ENCODE results near the gene MYB. TPM values are rescaled to one million over a fixed set of nuclear protein-coding genes. Genes with fewer than 3 reads are reported as not detected.

Gene MYB
- total RNA-seq, 6 experiments from 2014 or later, result 0.11 to 0.51 (median 0.33) TPM; not detected in 1

- Histone ChIP-seq H3K36me3 (no peaks in the 10 kb centered on the region), H3K4me1 (peaks cover 0 to 9% (median 2%) of the 10 kb centered on the region in 4 donors), H3K27ac (no peak overlapping the region), H3K4me3 (no peak overlapping the region), H3K9me3 (no peaks in the 10 kb centered on the region), H3K27me3 (no peaks in the 10 kb centered on the region)
- ATAC-seq, result peak; percentile 93 to 97 (median 94)
- 38% methylated on average over 6 of the region's 6 CpGs for WGBS (ENCODE audit: insufficient coverage, low coverage, low lambda C conversion rate, missing lambda C conversion rate)
- TF ChIP-seq POLR2A (IDR thresholded peaks at IDR 0.05), result no peak
- TF ChIP-seq, protein P1, sequence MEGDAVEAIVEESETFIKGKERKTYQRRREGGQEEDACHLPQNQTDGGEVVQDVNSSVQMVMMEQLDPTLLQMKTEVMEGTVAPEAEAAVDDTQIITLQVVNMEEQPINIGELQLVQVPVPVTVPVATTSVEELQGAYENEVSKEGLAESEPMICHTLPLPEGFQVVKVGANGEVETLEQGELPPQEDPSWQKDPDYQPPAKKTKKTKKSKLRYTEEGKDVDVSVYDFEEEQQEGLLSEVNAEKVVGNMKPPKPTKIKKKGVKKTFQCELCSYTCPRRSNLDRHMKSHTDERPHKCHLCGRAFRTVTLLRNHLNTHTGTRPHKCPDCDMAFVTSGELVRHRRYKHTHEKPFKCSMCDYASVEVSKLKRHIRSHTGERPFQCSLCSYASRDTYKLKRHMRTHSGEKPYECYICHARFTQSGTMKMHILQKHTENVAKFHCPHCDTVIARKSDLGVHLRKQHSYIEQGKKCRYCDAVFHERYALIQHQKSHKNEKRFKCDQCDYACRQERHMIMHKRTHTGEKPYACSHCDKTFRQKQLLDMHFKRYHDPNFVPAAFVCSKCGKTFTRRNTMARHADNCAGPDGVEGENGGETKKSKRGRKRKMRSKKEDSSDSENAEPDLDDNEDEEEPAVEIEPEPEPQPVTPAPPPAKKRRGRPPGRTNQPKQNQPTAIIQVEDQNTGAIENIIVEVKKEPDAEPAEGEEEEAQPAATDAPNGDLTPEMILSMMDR (IDR thresholded peaks at IDR 0.05), result no peak
- intact Hi-C loops (cut with DNase I), result no loop called here
- peak in 1 of 3 donors; percentile 25 for DNase-seq
These were observed 77.9 kb downstream of the MYB start for GRCh38 chr6:135258970-135259369.

DNA sequence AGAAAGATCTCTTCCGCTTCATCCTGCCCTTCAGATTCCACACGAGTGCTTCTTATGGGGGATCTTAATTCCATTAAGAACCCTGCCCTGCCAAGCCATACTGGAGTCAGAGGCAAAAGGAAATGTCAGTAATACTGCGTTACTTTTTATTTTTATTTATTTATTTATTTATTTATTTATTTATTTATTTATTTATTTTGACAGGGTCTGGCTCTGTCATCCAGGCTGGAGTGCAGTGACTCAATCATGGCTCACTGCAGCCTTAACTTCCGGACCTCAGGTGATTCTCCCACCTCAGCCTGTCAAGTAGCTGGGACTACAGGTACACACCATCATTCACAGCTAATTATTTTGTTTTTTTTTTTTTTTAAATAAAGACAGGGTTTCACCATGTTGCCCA lies 79.5 kb downstream of the MYB start:
- 73% methylated on average over 2 of the region's 4 CpGs for WGBS (ENCODE audit: insufficient coverage, low coverage, low lambda C conversion rate, missing lambda C conversion rate)
- no peak overlapping the region for H3K4me3 ChIP-seq
- peaks cover 0 to 9% (median 2%) of the 10 kb centered on the region in 4 donors for H3K4me1 ChIP-seq
- H3K36me3 ChIP-seq, result no peaks in the 10 kb centered on the region
- no peak overlapping the region for H3K27ac ChIP-seq
- no peaks in the 10 kb centered on the region for H3K27me3 ChIP-seq
- TF ChIP-seq, protein P1 (IDR thresholded peaks at IDR 0.05), result no peak
- TF ChIP-seq POLR2A (IDR thresholded peaks at IDR 0.05), result no peak
- H3K9me3 ChIP-seq, result no peaks in the 10 kb centered on the region
- intact Hi-C loops (cut with DNase I), result no loop called here
- no peak for ATAC-seq
- no peak for DNase-seq

GRCh38 chr6:135261872-135262725 lies 81.0 kb downstream of the MYB start:
- DNase-seq (no peak), ATAC-seq (no peak)
- H3K27ac ChIP-seq, result no peak overlapping the region
- H3K27me3 ChIP-seq, result no peaks in the 10 kb centered on the region
- no peak for TF ChIP-seq POLR2A (IDR thresholded peaks at IDR 0.05)
- TF ChIP-seq, protein P1 (IDR thresholded peaks at IDR 0.05), result no peak
- intact Hi-C loops (cut with DNase I), result no loop called here
- peaks cover 0 to 9% (median 2%) of the 10 kb centered on the region in 4 donors for H3K4me1 ChIP-seq
- H3K9me3 ChIP-seq, result no peaks in the 10 kb centered on the region
- no peak overlapping the region for H3K4me3 ChIP-seq
- no peaks in the 10 kb centered on the region for H3K36me3 ChIP-seq
- 72% methylated on average over 10 of the region's 15 CpGs for WGBS (ENCODE audit: insufficient coverage, low coverage, low lambda C conversion rate, missing lambda C conversion rate)

DNA sequence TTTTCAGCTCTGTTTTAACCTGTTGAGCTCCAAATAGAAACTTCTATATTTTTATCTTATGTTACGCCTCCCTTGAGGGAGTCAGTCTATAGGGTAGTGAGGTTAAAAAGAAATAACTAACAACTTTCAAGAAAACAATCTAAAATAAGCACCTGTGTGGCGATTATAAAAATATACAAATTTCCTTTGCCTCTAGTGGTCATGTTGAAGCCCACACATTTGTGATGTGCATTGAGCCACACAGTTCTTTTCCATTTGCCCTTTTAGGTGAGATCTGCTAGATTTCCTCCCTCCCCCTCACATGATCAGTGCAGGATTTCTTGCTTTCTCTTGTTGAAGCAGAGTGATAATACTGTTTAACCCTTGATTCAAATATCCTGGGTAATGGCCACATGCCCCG lies 84.2 kb downstream of the MYB start:
- Histone ChIP-seq H3K4me3 (no peak overlapping the region), H3K27me3 (no peaks in the 10 kb centered on the region), H3K4me1 (no peaks in the 10 kb centered on the region), H3K36me3 (no peaks in the 10 kb centered on the region), H3K27ac (no peak overlapping the region), H3K9me3 (no peaks in the 10 kb centered on the region)
- WGBS (ENCODE audit: insufficient coverage, low coverage, low lambda C conversion rate, missing lambda C conversion rate), result 97% methylated on average over 3 of the region's 3 CpGs
- no peak for ATAC-seq
- intact Hi-C loops (cut with DNase I), result no loop called here
- TF ChIP-seq, protein P1 (IDR thresholded peaks at IDR 0.05), result no peak
- TF ChIP-seq POLR2A (IDR thresholded peaks at IDR 0.05), result no peak
- no peak for DNase-seq
